ENCODE data around the gene RYR1.
"Not testable (repeated sequence)": the region's sequence is repeated elsewhere in the genome, so short reads cannot be mapped to it uniquely, and the experiment has no call there.

The RYR1 gene

GRCh38 chr19:38559428-38560401 lies 126.2 kb downstream of the RYR1 start:
- DNase-seq (ENCODE audit: low read depth in 1 of 2, low spot score in 1 of 2) = peak; percentile 17 to 36

- no peak for DNase-seq (ENCODE audit: low read depth in 1 of 2, low spot score in 1 of 2)
Measured at GRCh38 chr19:38561053-38561606, 127.6 kb downstream of the RYR1 start.

GRCh38 chr19:38561658-38562057 lies 128.2 kb downstream of the RYR1 start:
- no peak for DNase-seq (ENCODE audit: low read depth in 1 of 2, low spot score in 1 of 2)

GRCh38 chr19:38562096-38562495 lies 128.6 kb downstream of the RYR1 start:
- no peak for DNase-seq (ENCODE audit: low read depth in 1 of 2, low spot score in 1 of 2)

GRCh38 chr19:38563475-38563874 lies 130.0 kb downstream of the RYR1 start:
- no peak for DNase-seq (ENCODE audit: low read depth in 1 of 2, low spot score in 1 of 2)

- no peak for DNase-seq (ENCODE audit: low read depth in 1 of 2, low spot score in 1 of 2)
Measured at GRCh38 chr19:38564981-38565690, 131.6 kb downstream of the RYR1 start.

DNA sequence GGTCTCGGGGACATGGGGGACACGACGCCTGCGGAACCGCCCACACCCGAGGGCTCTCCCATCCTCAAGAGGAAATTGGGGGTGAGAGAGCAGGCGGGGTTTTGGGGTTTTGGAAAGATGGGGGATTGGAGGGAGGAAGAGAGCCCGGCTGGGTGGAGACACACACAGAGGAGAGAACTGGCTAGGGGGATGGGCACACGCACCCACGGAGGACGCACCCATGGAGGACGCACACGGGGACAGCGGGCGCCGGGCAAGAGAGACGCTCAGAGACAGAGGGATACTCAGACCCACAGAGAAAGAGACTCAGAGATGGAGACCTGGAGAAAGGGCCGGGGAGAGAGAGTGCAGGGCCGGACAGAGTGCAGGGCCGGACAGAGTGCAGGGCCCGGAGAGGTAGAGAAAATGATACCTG lies 132.2 kb downstream of the RYR1 start:
- no peak for DNase-seq (ENCODE audit: low read depth in 1 of 2, low spot score in 1 of 2)

GRCh38 chr19:38569368-38569983 lies 136.0 kb downstream of the RYR1 start:
- no peak for DNase-seq (ENCODE audit: low read depth in 1 of 2, low spot score in 1 of 2)

- DNase-seq (ENCODE audit: low read depth in 1 of 2, low spot score in 1 of 2) = no peak
Measured at GRCh38 chr19:38571682-38572081, 138.2 kb downstream of the RYR1 start.

DNA sequence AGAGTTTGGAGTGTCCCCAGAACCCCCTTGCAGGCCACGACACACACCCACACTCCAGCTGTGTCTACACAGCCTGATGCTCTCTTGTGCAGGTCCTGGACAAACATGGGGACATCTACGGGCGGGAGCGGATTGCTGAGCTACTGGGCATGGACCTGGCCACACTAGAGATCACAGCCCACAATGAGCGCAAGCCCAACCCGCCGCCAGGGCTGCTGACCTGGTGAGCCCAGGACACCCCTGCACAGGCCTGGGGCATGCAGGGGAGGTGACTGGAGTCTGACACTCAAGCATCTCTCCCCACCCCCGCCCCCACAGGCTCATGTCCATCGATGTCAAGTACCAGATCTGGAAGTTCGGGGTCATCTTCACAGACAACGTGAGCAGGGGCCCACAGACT lies 144.3 kb downstream of the RYR1 start:
- no peak for DNase-seq (ENCODE audit: low read depth in 1 of 2, low spot score in 1 of 2)

DNA sequence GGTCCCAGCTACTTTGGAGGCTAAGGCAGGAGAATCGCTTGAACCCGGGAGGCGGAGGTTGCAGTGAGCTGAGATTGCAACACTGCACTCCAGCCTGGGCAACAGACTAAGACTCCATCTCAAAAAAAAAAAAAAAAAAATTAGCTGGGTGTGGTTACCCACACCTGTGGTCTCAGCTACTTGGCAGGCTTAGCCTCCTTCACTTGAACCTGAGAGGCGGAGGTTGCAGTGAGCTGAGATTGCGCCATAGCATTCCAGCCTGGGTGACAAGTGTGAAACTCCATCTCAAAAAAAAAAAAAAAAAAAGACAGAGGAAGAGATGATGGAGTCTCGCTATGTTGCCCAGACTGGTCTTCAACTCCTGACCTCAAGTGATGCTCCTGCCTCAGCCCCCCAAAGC lies 145.8 kb downstream of the RYR1 start:
- not testable (repeated sequence) for DNase-seq (ENCODE audit: low read depth in 1 of 2, low spot score in 1 of 2)

DNA sequence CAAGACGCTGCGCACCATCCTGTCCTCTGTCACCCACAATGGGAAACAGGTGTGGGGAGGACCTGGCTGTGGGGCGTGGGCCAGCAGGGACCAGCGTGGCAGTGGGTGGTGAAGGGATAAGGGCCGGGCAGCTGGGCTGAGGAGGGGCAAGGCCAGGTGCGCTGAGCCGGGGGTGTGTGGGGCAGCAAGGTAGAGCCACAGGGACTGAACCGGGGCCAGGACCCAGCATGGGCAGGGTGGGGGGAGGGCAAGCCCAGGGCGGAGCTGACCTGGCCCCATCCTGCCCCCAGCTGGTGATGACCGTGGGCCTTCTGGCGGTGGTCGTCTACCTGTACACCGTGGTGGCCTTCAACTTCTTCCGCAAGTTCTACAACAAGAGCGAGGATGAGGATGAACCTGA lies 146.6 kb downstream of the RYR1 start:
- DNase-seq (ENCODE audit: low read depth in 1 of 2, low spot score in 1 of 2) = no peak

DNA sequence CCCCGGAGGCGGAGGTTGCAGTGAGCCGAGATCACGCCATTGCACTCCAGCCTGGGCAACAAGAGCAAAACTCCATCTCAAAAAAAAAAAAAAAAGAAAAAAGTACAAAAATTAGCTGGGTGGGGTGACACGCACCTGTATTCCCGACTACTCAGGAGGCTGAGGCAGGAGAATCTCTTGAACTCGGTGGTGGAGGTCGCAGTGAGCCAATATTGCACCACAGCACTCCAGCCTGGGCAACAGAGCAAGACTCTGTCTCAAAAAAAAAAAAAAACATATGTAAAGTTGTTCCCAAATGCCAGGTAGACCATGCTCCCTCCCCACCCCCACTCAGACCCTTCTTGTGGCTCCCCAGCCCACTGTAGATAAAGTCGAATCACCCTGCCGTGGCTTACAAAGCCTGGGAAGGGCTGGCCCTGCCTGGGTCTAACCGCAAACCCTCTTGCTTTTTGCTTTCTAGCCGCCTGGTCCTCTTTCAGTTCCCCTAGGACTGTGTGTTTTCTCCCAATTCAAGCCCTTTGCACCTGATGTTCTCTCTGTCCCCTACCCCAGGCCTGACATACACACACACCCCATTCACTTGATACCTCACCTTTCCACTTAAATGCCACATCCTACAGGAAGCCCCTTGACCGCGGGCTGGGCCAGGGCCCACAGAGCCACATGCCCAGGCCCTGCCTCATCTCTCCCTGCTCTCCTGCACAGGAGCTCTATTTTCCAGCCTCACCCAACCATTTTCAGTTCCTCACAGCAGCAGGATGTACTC lies 149.9 kb downstream of the RYR1 start:
- no peak for DNase-seq (ENCODE audit: low read depth in 1 of 2, low spot score in 1 of 2)

GRCh38 chr19:38583985-38584305 lies 150.5 kb downstream of the RYR1 start:
- no peak for DNase-seq (ENCODE audit: low read depth in 1 of 2, low spot score in 1 of 2)

DNA sequence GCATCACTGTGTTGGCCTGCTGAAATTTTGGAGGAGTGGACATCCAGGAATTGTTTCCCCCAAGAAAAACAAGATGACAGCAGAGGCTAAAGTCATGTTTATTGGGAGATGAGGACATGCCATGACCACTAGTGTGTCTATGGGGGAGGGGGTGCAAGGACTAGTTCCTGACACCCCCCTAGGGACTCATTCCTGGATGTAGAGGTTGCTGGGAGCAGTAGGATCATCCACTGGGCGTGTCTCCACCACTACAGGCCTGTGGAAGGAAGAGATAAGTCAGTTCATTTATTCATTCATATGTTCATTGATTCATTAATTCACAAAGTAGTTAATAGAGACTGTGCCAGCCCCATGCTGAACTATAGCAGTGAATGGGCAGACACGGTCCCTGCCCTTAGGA lies 154.1 kb downstream of the RYR1 start:
- no peak for DNase-seq (ENCODE audit: low read depth in 1 of 2, low spot score in 1 of 2)

- no peak for DNase-seq (ENCODE audit: low read depth in 1 of 2, low spot score in 1 of 2)
Measured at GRCh38 chr19:38588041-38588440, 154.6 kb downstream of the RYR1 start.

DNA sequence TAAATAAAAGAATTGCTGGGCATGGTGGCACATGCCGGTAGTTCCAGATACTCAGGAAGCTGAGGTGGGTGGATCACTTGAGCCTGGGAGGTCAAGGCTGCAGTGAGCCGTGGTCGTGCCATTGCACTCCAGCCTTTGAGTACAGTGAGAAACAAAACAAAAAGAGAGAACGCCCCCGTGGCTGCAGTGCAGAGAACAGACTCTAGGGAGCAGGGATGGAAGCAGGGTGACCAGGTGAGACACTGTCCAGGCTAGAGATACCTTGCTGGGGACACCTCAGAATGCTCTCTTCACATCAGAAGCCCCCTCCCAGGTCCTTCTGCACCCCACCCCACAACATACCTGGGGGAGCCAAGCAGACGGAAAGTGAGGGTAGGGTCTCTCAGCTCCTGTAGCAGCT lies 159.4 kb downstream of the RYR1 start:
- DNase-seq (ENCODE audit: low read depth in 1 of 2, low spot score in 1 of 2) = no peak

DNA sequence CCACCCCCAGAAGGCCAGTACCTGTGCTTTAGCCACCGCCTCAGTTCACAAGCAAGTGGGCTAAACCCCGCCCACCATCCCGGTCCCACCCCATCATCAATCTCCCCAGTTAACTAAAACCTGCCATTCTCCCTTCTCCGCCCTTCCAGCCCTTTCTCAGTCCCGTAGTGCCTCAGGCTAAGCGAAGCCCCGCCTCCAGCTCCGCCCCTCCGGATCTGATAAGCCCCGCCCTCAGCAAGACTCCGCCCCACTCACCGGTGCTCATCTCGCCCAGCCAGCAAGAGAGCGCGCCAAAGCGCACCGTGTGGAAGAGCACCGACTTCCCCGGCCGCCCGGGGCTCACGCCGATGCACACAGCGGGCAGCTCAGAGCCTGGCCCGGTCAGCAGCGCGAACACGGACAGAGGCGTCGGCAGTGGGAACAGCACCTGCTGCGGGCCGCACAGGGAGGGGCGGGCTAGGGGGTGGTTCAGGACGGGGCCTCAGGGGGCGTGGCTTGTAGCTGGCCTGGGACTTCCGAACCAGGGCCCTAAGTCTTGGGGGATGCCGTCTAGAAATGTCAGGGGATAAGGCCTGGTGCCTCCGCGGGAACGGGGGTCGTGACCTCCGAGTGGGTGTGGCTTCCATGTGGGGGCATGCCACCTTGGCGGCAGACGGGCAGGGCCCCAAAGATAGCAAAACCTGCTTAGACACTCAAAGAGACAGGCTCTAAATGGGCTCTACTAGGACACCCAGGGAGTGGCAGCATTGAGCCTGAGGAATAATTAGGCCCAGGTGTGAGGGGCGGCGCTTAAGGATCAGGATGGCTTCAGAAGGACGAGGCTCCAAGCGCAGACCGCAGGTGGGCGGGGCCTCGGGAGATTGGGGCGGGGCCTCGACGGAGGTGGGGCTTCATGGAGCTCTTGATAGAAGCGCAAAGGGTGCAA lies 162.8 kb downstream of the RYR1 start:
- DNase-seq (ENCODE audit: low read depth in 1 of 2, low spot score in 1 of 2) = no peak

DNA sequence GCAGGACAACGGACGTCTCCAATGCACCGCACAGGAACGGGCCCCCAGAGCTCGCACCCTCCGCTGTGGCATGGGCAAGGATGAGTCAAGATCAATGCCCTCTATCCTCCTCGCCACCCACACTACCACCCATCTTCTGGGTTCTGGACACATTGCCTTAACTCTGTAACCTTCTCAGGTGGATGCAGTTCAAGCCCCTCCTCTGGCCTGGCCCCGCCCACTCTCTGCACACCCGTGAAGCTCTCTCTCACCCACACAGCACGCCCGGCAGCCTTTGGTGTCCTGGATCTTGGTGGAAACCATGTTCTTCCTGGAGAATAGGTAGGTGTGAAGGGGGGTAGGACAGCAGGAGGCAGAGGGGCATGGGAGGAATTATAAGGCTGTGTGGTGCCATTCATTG lies 163.6 kb downstream of the RYR1 start:
- no peak for DNase-seq (ENCODE audit: low read depth in 1 of 2, low spot score in 1 of 2)

DNA sequence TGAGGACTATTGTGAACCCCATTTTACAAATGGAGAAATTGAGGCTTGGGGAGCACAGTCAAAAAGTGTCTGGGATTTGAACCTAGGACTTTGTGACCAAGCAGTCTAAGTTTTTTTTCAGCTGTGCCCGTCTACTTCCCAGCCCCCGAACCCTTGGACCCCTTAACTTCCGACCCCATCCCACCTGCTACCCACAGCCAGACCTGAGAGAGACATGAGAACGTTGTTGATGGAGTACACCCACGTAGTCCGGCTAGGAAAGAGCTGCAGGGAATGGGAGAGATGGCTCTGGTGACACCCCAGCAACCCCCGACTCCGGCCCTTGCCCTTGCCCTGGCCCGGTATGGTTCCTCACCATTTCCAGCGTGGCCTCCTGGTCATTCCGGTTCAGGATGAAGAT lies 166.2 kb downstream of the RYR1 start:
- no peak for DNase-seq (ENCODE audit: low read depth in 1 of 2, low spot score in 1 of 2)
